Measurements from ENCODE around the gene COBL. TPM values are rescaled to one million over a fixed set of nuclear protein-coding genes. Genes with fewer than 3 reads are reported as not detected.

Gene COBL
- total RNA-seq, 1 donor from 2014 or later, result 25.7 TPM

DNA sequence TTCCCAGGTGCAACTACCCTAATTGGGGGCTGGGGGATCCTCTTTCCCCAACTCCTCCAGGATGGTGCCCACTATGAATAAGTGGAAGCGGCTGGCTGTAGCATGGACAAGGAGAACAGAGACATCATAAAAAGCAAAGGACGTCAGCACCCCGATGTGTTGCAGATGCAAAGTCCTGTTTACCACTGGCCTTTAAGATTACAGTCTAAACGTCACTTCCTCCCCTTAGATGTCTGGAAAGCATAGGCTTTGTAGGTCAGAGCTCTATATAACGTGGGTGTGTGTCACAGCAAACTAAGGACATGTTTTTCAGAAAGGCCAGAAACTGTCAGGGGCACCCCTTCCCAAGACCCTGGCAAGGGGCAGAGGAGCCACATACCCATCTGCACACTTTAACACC lies 7.9 kb downstream of the COBL start:
- TF ChIP-seq, protein P1, sequence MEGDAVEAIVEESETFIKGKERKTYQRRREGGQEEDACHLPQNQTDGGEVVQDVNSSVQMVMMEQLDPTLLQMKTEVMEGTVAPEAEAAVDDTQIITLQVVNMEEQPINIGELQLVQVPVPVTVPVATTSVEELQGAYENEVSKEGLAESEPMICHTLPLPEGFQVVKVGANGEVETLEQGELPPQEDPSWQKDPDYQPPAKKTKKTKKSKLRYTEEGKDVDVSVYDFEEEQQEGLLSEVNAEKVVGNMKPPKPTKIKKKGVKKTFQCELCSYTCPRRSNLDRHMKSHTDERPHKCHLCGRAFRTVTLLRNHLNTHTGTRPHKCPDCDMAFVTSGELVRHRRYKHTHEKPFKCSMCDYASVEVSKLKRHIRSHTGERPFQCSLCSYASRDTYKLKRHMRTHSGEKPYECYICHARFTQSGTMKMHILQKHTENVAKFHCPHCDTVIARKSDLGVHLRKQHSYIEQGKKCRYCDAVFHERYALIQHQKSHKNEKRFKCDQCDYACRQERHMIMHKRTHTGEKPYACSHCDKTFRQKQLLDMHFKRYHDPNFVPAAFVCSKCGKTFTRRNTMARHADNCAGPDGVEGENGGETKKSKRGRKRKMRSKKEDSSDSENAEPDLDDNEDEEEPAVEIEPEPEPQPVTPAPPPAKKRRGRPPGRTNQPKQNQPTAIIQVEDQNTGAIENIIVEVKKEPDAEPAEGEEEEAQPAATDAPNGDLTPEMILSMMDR (conservative IDR thresholded peaks at IDR 0.05), result no peak
- no peak overlapping the region for H3K27ac Mint-ChIP-seq
- peaks cover 22% of the 10 kb centered on the region for H3K4me1 Mint-ChIP-seq (ENCODE audit: unreplicated experiment)
- peaks cover 2% of the 10 kb centered on the region for H3K27me3 Mint-ChIP-seq
- no peak for DNase-seq (ENCODE audit: extremely low spot score, unreplicated experiment)
- no peak overlapping the region for H3K4me3 Mint-ChIP-seq
- H3K36me3 Mint-ChIP-seq, result no peaks in the 10 kb centered on the region
- no peaks in the 10 kb centered on the region for H3K9me3 Mint-ChIP-seq

DNA sequence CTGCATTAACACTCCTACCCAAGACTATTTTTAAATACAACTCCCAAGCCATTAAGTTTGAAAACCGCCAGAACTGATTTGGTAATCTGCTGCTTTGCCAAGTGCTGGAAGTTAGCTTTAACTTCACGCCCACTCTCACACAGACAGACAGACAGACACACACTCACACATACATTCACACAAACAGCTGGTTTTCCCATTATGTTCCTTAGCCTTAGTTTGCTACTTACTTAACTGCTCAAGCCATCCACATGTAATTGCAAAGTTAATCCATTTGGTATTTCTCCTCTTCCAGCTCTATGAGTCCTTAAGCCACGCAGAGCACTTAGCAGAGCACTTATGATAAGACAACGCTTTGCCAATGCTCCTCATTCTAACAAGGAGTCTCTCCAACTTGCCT lies 8.3 kb downstream of the COBL start:
- H3K27me3 Mint-ChIP-seq, result no peaks in the 10 kb centered on the region
- H3K27ac Mint-ChIP-seq, result no peak overlapping the region
- TF ChIP-seq, protein P1 (conservative IDR thresholded peaks at IDR 0.05), result no peak
- no peaks in the 10 kb centered on the region for H3K36me3 Mint-ChIP-seq
- peaks cover 20% of the 10 kb centered on the region for H3K4me1 Mint-ChIP-seq (ENCODE audit: unreplicated experiment)
- DNase-seq (ENCODE audit: extremely low spot score, unreplicated experiment), result no peak
- no peak overlapping the region for H3K4me3 Mint-ChIP-seq
- no peaks in the 10 kb centered on the region for H3K9me3 Mint-ChIP-seq

DNA sequence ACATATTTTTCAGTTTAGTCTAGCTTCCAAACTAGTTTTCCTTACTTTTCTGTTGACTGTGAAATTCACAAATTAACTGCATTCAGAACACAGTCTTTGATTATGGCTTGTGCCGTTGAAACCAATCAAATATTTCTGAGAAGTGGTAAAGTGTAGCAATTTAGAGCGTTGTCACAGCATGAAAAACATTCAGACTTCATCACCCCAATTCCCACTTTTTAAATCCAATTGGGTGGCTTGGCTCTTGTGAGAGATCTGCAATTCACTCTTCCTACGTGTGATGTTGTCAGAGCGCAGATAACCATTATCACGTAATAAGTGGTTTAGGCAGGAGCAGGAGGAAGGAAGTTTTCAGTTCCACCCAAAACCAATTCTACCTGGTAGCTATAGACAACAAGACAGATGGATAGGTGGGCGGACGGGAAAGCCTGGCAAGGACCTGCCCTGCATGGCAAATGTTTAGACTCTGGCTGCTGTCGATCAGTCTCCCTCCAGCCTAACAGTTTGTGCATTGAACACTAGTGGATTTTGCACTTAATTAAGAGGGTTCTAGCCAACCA lies 8.9 kb downstream of the COBL start:
- H3K36me3 Mint-ChIP-seq, result no peaks in the 10 kb centered on the region
- no peaks in the 10 kb centered on the region for H3K27me3 Mint-ChIP-seq
- no peak overlapping the region for H3K27ac Mint-ChIP-seq
- H3K4me3 Mint-ChIP-seq, result no peak overlapping the region
- H3K9me3 Mint-ChIP-seq, result no peaks in the 10 kb centered on the region
- DNase-seq (ENCODE audit: extremely low spot score, unreplicated experiment), result no peak
- TF ChIP-seq, protein P1 (conservative IDR thresholded peaks at IDR 0.05), result no peak
- H3K4me1 Mint-ChIP-seq (ENCODE audit: unreplicated experiment), result peaks cover 20% of the 10 kb centered on the region

DNA sequence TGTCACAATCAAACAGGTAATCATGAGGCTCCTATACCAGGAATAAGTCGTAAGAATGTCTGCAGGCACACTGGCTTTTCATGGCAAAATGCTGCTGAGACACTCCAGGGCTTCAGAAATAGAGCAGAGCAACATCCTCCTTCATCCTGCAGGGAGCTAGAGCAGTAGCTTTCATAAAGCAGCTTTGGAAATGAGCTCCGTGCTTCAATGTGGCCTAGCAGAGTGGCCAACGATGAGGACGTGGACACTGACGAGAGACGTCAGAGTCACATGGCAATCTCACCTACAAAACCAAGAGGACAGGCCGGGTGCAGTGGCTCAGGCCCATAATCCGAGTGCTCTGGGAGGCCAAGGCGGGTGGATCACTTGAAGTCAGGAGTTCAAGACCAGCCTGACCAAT lies 9.8 kb downstream of the COBL start:
- TF ChIP-seq, protein P1 (conservative IDR thresholded peaks at IDR 0.05), result no peak
- Mint-ChIP-seq H3K4me1 (ENCODE audit: unreplicated experiment) (peaks cover 20% of the 10 kb centered on the region), H3K27ac (no peak overlapping the region), H3K36me3 (no peaks in the 10 kb centered on the region), H3K9me3 (no peaks in the 10 kb centered on the region), H3K4me3 (no peak overlapping the region), H3K27me3 (no peaks in the 10 kb centered on the region)
- DNase-seq (ENCODE audit: extremely low spot score, unreplicated experiment), result no peak

DNA sequence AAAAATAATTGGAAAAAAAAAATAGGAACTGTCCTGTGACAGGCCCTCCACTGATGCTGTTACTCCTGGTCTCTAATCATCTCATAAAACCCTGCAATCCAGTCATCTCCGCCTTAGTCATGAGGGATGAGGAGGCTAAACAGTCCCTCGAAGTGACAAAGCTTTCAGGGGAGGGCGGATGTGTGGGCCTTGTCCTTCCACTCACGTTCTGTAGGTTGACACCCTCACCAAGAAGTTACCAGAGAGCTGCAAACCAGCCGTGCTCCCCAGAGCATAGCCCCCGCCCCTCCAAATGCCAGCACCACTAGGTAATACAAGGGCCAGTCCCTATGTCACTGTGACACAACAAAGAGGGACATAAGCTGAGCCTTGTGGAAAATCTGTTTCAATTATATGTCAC lies 11.9 kb downstream of the COBL start:
- Mint-ChIP-seq H3K36me3 (no peaks in the 10 kb centered on the region), H3K27me3 (no peaks in the 10 kb centered on the region), H3K27ac (peak overlapping the region; percentile 20), H3K9me3 (no peaks in the 10 kb centered on the region), H3K4me1 (ENCODE audit: unreplicated experiment) (peaks cover 20% of the 10 kb centered on the region), H3K4me3 (no peak overlapping the region)
- TF ChIP-seq, protein P1 (conservative IDR thresholded peaks at IDR 0.05), result no peak
- no peak for DNase-seq (ENCODE audit: extremely low spot score, unreplicated experiment)

DNA sequence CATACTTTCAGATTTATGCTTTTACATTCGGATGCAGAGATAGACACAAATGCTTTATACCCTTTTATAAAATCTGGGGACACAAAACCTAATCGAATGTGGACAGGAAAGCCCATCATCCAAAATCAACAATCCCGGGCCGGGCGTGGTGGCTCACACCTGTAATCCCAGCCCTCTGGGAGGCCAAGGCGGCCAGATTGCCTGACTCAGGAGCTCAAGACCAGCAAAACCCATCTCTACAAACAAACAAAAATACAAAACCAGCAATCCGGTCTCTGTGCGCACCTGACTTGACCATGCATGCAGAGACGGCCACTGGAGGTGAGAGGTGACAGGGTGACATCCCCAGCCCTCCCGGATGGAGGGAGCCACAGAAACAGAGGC lies 13.5 kb downstream of the COBL start:
- H3K4me1 Mint-ChIP-seq (ENCODE audit: unreplicated experiment), result peaks cover 12% of the 10 kb centered on the region
- TF ChIP-seq, protein P1 (conservative IDR thresholded peaks at IDR 0.05), result no peak
- peak overlapping the region; percentile 50 for H3K27ac Mint-ChIP-seq
- no peak overlapping the region for H3K4me3 Mint-ChIP-seq
- no peak for DNase-seq (ENCODE audit: extremely low spot score, unreplicated experiment)
- H3K27me3 Mint-ChIP-seq, result no peaks in the 10 kb centered on the region
- H3K36me3 Mint-ChIP-seq, result peaks cover 4% of the 10 kb centered on the region
- H3K9me3 Mint-ChIP-seq, result no peaks in the 10 kb centered on the region

Measured in type B pancreatic cell (in vitro differentiated cells).